IMR-90 (cell line): ENCODE measurements around the gene KIFBP. TPM values are rescaled to one million over a fixed set of nuclear protein-coding genes. Genes with fewer than 3 reads are reported as not detected.

Experiments used
- ATAC-seq: fragments of 200-7000 bp; cut with Tn5 transposase; 2 replicates; pipeline ENCODE4 v1.9.1; 2020; ENCODE audit warnings: low read depth, mild to moderate bottlenecking, moderate library complexity
- BruUV-seq: library from RNA; stranded (reverse); fragments of 400-500 nt; replicated peaks from 2 replicates; lab custom pipeline; 2021; lab: Mats Ljungman, UMichigan
- CTCF ChIA-PET: fragments of 300-600 bp; formaldehyde crosslinking; extraction: SDS; loops from one replicate; lab custom pipeline; 2021; ENCODE audit warnings: antibody characterized with exemption; lab: Yijun Ruan, JAX
- POLR2A ChIA-PET: fragments of 300-600 bp; sonication (Branson Sonifier 250); formaldehyde crosslinking; loops from one replicate; lab custom pipeline; 2022; ENCODE audit warnings: antibody characterized with exemption; ENCODE audit not compliant: unreplicated experiment; lab: Charles Lee
- DNase-seq: peaks from one replicate; pipeline ENCODE4 v3.0.0; 2013
- H2AFZ ChIP-seq: replicated peaks from 2 replicates; pipeline ENCODE3; 2013; ENCODE audit warnings: low read length, mild to moderate bottlenecking; ENCODE audit not compliant: poor library complexity
- H2AK5ac ChIP-seq: 2 replicates; pipeline ENCODE4 v1.6.1; 2013; ENCODE audit warnings: low read depth, low read length, inconsistent platforms
- H2AK9ac ChIP-seq: replicated peaks from 2 replicates; pipeline ENCODE3; 2013; ENCODE audit warnings: mild to moderate bottlenecking, low read depth, low read length, moderate library complexity; ENCODE audit not compliant: poor library complexity
- H2BK120ac ChIP-seq: 2 replicates; pipeline ENCODE4 v1.6.1; 2013; ENCODE audit warnings: low read depth, low read length, inconsistent platforms
- H2BK15ac ChIP-seq: 3 replicates; pipeline ENCODE4 v1.6.1; 2013; ENCODE audit warnings: low read depth, low read length, inconsistent platforms
- H2BK20ac ChIP-seq: 2 replicates; pipeline ENCODE4 v1.6.1; 2013; ENCODE audit warnings: low read depth, mild to moderate bottlenecking, inconsistent platforms, low read length, moderate library complexity
- H2BK5ac ChIP-seq: 2 replicates; pipeline ENCODE4 v1.6.1; 2013; ENCODE audit warnings: mild to moderate bottlenecking, low read depth, low read length, inconsistent platforms; ENCODE audit not compliant: poor library complexity, severe bottlenecking
- H3K14ac ChIP-seq: replicated peaks from 2 replicates; pipeline ENCODE4 v1.6.1; 2013; ENCODE audit warnings: low read depth, low read length, inconsistent platforms
- H3K18ac ChIP-seq: 2 replicates; pipeline ENCODE4 v1.6.1; 2013; ENCODE audit warnings: low read depth, low read length, control low read depth
- H3K23ac ChIP-seq: 2 replicates; pipeline ENCODE4 v1.6.1; 2013; ENCODE audit warnings: low read depth, low read length, inconsistent platforms
- H3K27ac ChIP-seq: 2 replicates; pipeline ENCODE4 v1.5.1; 2013; ENCODE audit warnings: mild to moderate bottlenecking, control low read depth, low read length; ENCODE audit not compliant: insufficient read depth
- H3K27me3 ChIP-seq: 2 replicates; pipeline ENCODE4 v1.6.1; 2013; ENCODE audit warnings: low read length; ENCODE audit not compliant: control insufficient read depth, insufficient read depth
- H3K36me3 ChIP-seq: 2 replicates; pipeline ENCODE4 v1.6.1; 2013; ENCODE audit warnings: low read length, mixed read lengths; ENCODE audit not compliant: control insufficient read depth, insufficient read depth
- H3K4ac ChIP-seq: 2 replicates; pipeline ENCODE4 v1.6.1; 2013; ENCODE audit warnings: low read depth, low read length, inconsistent platforms
- H3K4me1 ChIP-seq: 2 replicates; pipeline ENCODE4 v1.6.1; 2013; ENCODE audit warnings: low read length, mixed read lengths; ENCODE audit not compliant: control insufficient read depth, insufficient read depth
- H3K4me2 ChIP-seq: 2 replicates; pipeline ENCODE4 v1.6.1; 2013; ENCODE audit warnings: low read depth, mild to moderate bottlenecking, control low read depth, low read length, moderate library complexity
- H3K4me3 ChIP-seq: 2 replicates; pipeline ENCODE4 v1.5.1; 2013; ENCODE audit warnings: low read depth, mild to moderate bottlenecking, control low read depth, low read length, moderate library complexity; ENCODE audit not compliant: insufficient read depth
- H3K56ac ChIP-seq: 2 replicates; pipeline ENCODE4 v1.6.1; 2013; ENCODE audit warnings: low read length, inconsistent platforms; ENCODE audit not compliant: insufficient read depth; ENCODE audit errors: extremely low read depth
- H3K79me1 ChIP-seq, 2 experiments: 2 replicates each; pipeline ENCODE4 v1.6.1; 2013; ENCODE audit warnings: low read length in 2 of 2, inconsistent platforms in 1 of 2, low read depth in 1 of 2
- H3K9ac ChIP-seq: 2 replicates; pipeline ENCODE4 v1.6.1; 2013; ENCODE audit warnings: low read depth, low read length, control low read depth
- H3K9me1 ChIP-seq: 2 replicates; pipeline ENCODE4 v1.6.1; 2013; ENCODE audit warnings: low read length, inconsistent platforms; ENCODE audit not compliant: insufficient read depth
- H3K9me3 ChIP-seq: 2 replicates; pipeline ENCODE4 v1.6.1; 2013; ENCODE audit warnings: low read length; ENCODE audit not compliant: control insufficient read depth, insufficient read depth
- H4K20me1 ChIP-seq: 2 replicates; pipeline ENCODE4 v1.6.1; 2013; ENCODE audit warnings: low read length, inconsistent platforms; ENCODE audit not compliant: insufficient read depth
- H4K5ac ChIP-seq: 2 replicates; pipeline ENCODE4 v1.6.1; 2013; ENCODE audit warnings: mild to moderate bottlenecking, low read depth, low read length, control low read depth
- H4K8ac ChIP-seq, 2 experiments: 2 replicates each; pipeline ENCODE4 v1.6.1; 2013; ENCODE audit warnings: low read depth in 2 of 2, low read length in 2 of 2, control low read depth in 1 of 2, inconsistent platforms in 1 of 2
- H4K91ac ChIP-seq: 2 replicates; pipeline ENCODE4 v1.6.1; 2013; ENCODE audit warnings: low read depth, low read length, inconsistent platforms; ENCODE audit not compliant: insufficient read depth
- BHLHE40 ChIP-seq: fragments of 150-350 bp; IDR thresholded peaks from 2 replicates; pipeline ENCODE4 v1.6.1; 2016; ENCODE audit warnings: mild to moderate bottlenecking, low read depth, low read length
- CEBPB ChIP-seq: IDR thresholded peaks from 2 replicates; pipeline ENCODE4 v1.6.1; 2012; ENCODE audit warnings: low read depth, low read length, improper control_type of control experiment
- CHD1 ChIP-seq: IDR thresholded peaks from 2 replicates; pipeline ENCODE4 v1.6.1; 2012; ENCODE audit warnings: low read depth, low read length, improper control_type of control experiment
- ELK1 ChIP-seq: fragments of 150-350 bp; IDR thresholded peaks from 2 replicates; pipeline ENCODE4 v1.6.1; 2016; ENCODE audit warnings: low read depth, mild to moderate bottlenecking, low read length, moderate library complexity, borderline replicate concordance
- FOS ChIP-seq: fragments of 150-350 bp; IDR thresholded peaks from 2 replicates; pipeline ENCODE4 v1.6.1; 2016; ENCODE audit warnings: low read depth, low read length
- MAFK ChIP-seq: IDR thresholded peaks from 2 replicates; pipeline ENCODE4 v1.6.1; 2012; ENCODE audit warnings: low read depth, low read length, improper control_type of control experiment
- MAZ ChIP-seq: IDR thresholded peaks from 2 replicates; pipeline ENCODE4 v1.6.1; 2012; ENCODE audit warnings: low read depth, mild to moderate bottlenecking, low read length, improper control_type of control experiment, moderate library complexity, borderline replicate concordance
- MXI1 ChIP-seq: IDR thresholded peaks from 2 replicates; pipeline ENCODE4 v1.6.1; 2012; ENCODE audit warnings: low read depth, mild to moderate bottlenecking, low read length, moderate library complexity, borderline replicate concordance
- NFE2L2 ChIP-seq: fragments of 150-350 bp; IDR thresholded peaks from 2 replicates; pipeline ENCODE4 v1.6.1; 2016; ENCODE audit warnings: low read depth, mild to moderate bottlenecking, low read length
- POLR2A ChIP-seq: IDR thresholded peaks from 2 replicates; pipeline ENCODE4 v1.6.1; 2012; ENCODE audit warnings: mild to moderate bottlenecking, low read depth, low read length
- RAD21 ChIP-seq: IDR thresholded peaks from 2 replicates; pipeline ENCODE4 v1.6.1; 2012; ENCODE audit warnings: low read length, improper control_type of control experiment
- RCOR1 ChIP-seq: IDR thresholded peaks from 2 replicates; pipeline ENCODE4 v1.6.1; 2012; ENCODE audit warnings: mild to moderate bottlenecking, low read length, improper control_type of control experiment; ENCODE audit not compliant: insufficient replicate concordance
- RFX5 ChIP-seq: IDR thresholded peaks from 2 replicates; pipeline ENCODE4 v1.8.0; 2012; ENCODE audit warnings: low read depth, mild to moderate bottlenecking, low read length, moderate library complexity
- SMC3 ChIP-seq: fragments of 150-350 bp; IDR thresholded peaks from 2 replicates; pipeline ENCODE4 v1.6.1; 2016; ENCODE audit warnings: low read depth, mild to moderate bottlenecking, antibody characterized with exemption, low read length, moderate library complexity
- WGBS, 2 experiments: methylation state at CpG; one replicate each; pipeline versions ENCODE4 v1.1.5 to v1.1.7; 2013; ENCODE audit warnings: missing lambda C conversion rate in 2 of 2; ENCODE audit not compliant: insufficient read length in 1 of 2; ENCODE audit errors: extremely low coverage in 2 of 2; 5-methylcytosine and 5-hydroxymethylcytosine counted together
- dilution Hi-C: fragments of 300-500 bp; cut with HindIII; formaldehyde crosslinking; loops from one replicate; pipeline ENCODE4 v1.14.3; 2018; ENCODE audit warnings: low sequenced_read_pairs; ENCODE audit not compliant: unreplicated experiment
- in situ Hi-C: fragments of 300-500 bp; cut with MboI; formaldehyde crosslinking; loops from 3 replicates; pipeline ENCODE4 v1.14.3; 2019; ENCODE audit warnings: low sequenced_read_pairs, inconsistent platforms, mixed read lengths
- intact Hi-C: fragments of 100-400 bp; cut with micrococcal nuclease; formaldehyde crosslinking; loops from 2 replicates; pipeline ENCODE4 v1.10.0; 2022
- polyA plus RNA-seq, 3 experiments: library from polyadenylated mRNA; depleted of rRNA; stranded (reverse); fragments of >200 nt; gene quantifications; 2 replicates each; pipeline ENCODE4 v1.2.3, GENCODE V29; 2012; ENCODE audit warnings: low replicate concordance in 1 of 3
- total RNA-seq: library from RNA; depleted of rRNA; stranded (reverse); fragments of >200 nt; gene quantifications from 2 replicates; pipeline ENCODE4 v1.2.3, GENCODE V29; 2012
- TF ChIP-seq, protein P1 (sequence below): conservative IDR thresholded peaks from 2 replicates; pipeline ENCODE4 v1.5.1; 2012; ENCODE audit warnings: mild to moderate bottlenecking, low read depth, low read length, improper control_type of control experiment
- TF ChIP-seq, protein P2 (sequence below): fragments of 150-350 bp; IDR thresholded peaks from 2 replicates; pipeline ENCODE4 v1.6.1; 2017; ENCODE audit warnings: mild to moderate bottlenecking, antibody characterized with exemption, low read length, low read depth

The KIFBP gene
- total and polyA plus RNA-seq, 2 of the 4 experiments (the other 2 are of a cell fraction): 30.6 to 51.3 TPM

GRCh38 chr10:69042838-69043237, 54.2 kb downstream of the KIFBP start:
- H3K36me3 ChIP-seq: no peaks in the 10 kb centered on the region
- H2AK9ac ChIP-seq: no peak overlapping the region
- H3K79me1 ChIP-seq: no peaks in the 10 kb centered on the region
- no peak overlapping the region for H3K4me2 ChIP-seq
- no peak overlapping the region for H3K27ac ChIP-seq
- in situ Hi-C loops (no loop called here), intact Hi-C loops (no loop called here), dilution Hi-C loops (no loop called here)
- no peak overlapping the region for H2BK15ac ChIP-seq
- H3K9ac ChIP-seq: no peak overlapping the region
- TF ChIP-seq RCOR1: no peak
- TF ChIP-seq, protein P1, sequence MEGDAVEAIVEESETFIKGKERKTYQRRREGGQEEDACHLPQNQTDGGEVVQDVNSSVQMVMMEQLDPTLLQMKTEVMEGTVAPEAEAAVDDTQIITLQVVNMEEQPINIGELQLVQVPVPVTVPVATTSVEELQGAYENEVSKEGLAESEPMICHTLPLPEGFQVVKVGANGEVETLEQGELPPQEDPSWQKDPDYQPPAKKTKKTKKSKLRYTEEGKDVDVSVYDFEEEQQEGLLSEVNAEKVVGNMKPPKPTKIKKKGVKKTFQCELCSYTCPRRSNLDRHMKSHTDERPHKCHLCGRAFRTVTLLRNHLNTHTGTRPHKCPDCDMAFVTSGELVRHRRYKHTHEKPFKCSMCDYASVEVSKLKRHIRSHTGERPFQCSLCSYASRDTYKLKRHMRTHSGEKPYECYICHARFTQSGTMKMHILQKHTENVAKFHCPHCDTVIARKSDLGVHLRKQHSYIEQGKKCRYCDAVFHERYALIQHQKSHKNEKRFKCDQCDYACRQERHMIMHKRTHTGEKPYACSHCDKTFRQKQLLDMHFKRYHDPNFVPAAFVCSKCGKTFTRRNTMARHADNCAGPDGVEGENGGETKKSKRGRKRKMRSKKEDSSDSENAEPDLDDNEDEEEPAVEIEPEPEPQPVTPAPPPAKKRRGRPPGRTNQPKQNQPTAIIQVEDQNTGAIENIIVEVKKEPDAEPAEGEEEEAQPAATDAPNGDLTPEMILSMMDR: no peak
- TF ChIP-seq MXI1: no peak
- TF ChIP-seq BHLHE40: no peak
- TF ChIP-seq RFX5: no peak
- TF ChIP-seq SMC3: no peak
- TF ChIP-seq FOS: no peak
- TF ChIP-seq MAFK: no peak
- TF ChIP-seq NFE2L2: no peak
- no peak for TF ChIP-seq MAZ
- TF ChIP-seq, protein P2, sequence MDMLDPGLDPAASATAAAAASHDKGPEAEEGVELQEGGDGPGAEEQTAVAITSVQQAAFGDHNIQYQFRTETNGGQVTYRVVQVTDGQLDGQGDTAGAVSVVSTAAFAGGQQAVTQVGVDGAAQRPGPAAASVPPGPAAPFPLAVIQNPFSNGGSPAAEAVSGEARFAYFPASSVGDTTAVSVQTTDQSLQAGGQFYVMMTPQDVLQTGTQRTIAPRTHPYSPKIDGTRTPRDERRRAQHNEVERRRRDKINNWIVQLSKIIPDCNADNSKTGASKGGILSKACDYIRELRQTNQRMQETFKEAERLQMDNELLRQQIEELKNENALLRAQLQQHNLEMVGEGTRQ: no peak
- TF ChIP-seq RAD21: no peak
- TF ChIP-seq POLR2A: no peak
- no peak for TF ChIP-seq CHD1
- no peak for TF ChIP-seq ELK1
- no peak for TF ChIP-seq CEBPB
- no peak for ATAC-seq
- H3K9me1 ChIP-seq: peaks cover 4% of the 10 kb centered on the region; the same call in 1 of the 2 replicates
- H3K23ac ChIP-seq: no peak overlapping the region
- no peak overlapping the region for H2BK20ac ChIP-seq
- no TSS peak for BruUV-seq
- H3K56ac ChIP-seq: no peak overlapping the region
- 96% methylated on average over 3 of the region's 6 CpGs; no CpG with 5 or more reads in 1 of the 2 experiments for WGBS, 2 experiments
- H2AK5ac ChIP-seq: no peak overlapping the region
- no peak overlapping the region for H4K8ac ChIP-seq
- H4K91ac ChIP-seq: no peak overlapping the region
- H2BK5ac ChIP-seq: no peak overlapping the region
- no peak overlapping the region for H3K4me3 ChIP-seq
- no peak for DNase-seq
- no peak overlapping the region for H4K5ac ChIP-seq
- no peaks in the 10 kb centered on the region for H3K27me3 ChIP-seq
- ChIA-PET CTCF (no interaction called here), POLR2A (no interaction called here)
- peaks cover 10% of the 10 kb centered on the region for H3K4me1 ChIP-seq
- no peaks in the 10 kb centered on the region for H4K20me1 ChIP-seq
- no peak overlapping the region for H3K4ac ChIP-seq
- H2AFZ ChIP-seq: no peak overlapping the region
- H3K9me3 ChIP-seq: no peaks in the 10 kb centered on the region
- H2BK120ac ChIP-seq: no peak overlapping the region
- no peak overlapping the region for H3K14ac ChIP-seq
- no peak overlapping the region for H3K18ac ChIP-seq
